K562 (cell line): ENCODE measurements around the gene RIIAD1. TPM values are rescaled to one million over a fixed set of nuclear protein-coding genes. Genes with fewer than 3 reads are reported as not detected.
A peak's percentile ranks its signal among the peaks of the same experiment; 100 is the strongest.

Source experiments
- AFF4 ChIP-seq: sonication (generic); formaldehyde crosslinking; IDR thresholded peaks from 2 replicates; pipeline ENCODE4 v1.8.0; 2023; ENCODE audit warnings: mild to moderate bottlenecking, missing genetic modification reagents
- BCOR ChIP-seq: fragments of 450-650 bp; IDR thresholded peaks from 2 replicates; pipeline ENCODE4 v1.6.1; 2016
- HNRNPK ChIP-seq: fragments of 200-400 bp; formaldehyde crosslinking; IDR thresholded peaks from one replicate; pipeline ENCODE4 v1.6.1; 2018; ENCODE audit warnings: mild to moderate bottlenecking, low read depth, low read length; ENCODE audit not compliant: poor library complexity, severe bottlenecking
- KLF1 ChIP-seq: fragments of 450-650 bp; IDR thresholded peaks from 2 replicates; pipeline ENCODE4 v1.6.1; 2016; ENCODE audit warnings: missing genetic modification characterization, missing compliant biosample characterization
- MCM5 ChIP-seq: fragments of 450-650 bp; IDR thresholded peaks from 2 replicates; pipeline ENCODE4 v1.6.1; 2016; ENCODE audit warnings: low read depth
- MTA3 ChIP-seq: fragments of 450-650 bp; formaldehyde crosslinking; IDR thresholded peaks from 2 replicates; pipeline ENCODE4 v1.6.1; 2017; ENCODE audit warnings: mild to moderate bottlenecking, borderline replicate concordance
- SLC30A9 ChIP-seq: fragments of 250-450 bp; sonication (Bioruptor Pico); IDR thresholded peaks from 2 replicates; pipeline ENCODE4 v1.8.0; 2022; ENCODE audit warnings: mild to moderate bottlenecking, moderate library complexity
- XRCC5 ChIP-seq: fragments of 200-400 bp; formaldehyde crosslinking; IDR thresholded peaks from 2 replicates; pipeline ENCODE4 v1.6.1; 2017; ENCODE audit warnings: low read depth, mild to moderate bottlenecking, low read length
- ZNF444 ChIP-seq: fragments of 250-450 bp; sonication (Bioruptor Pico); IDR thresholded peaks from 2 replicates; pipeline ENCODE4 v1.4.0; 2020; ENCODE audit warnings: mild to moderate bottlenecking, moderate library complexity
- polyA plus RNA-seq, 8 experiments: library from polyadenylated mRNA; depleted of rRNA in 4 of 8; stranded (reverse) in 5 of 8; unstranded in 3 of 8; fragments of >200 nt; fragmentation: Nextera tagmentation in 2 of 8; fragmentation: Illumina TruSeq in 1 of 8; extraction: Ambion mirVana in 2 of 8; extraction: Trizol in 1 of 8; gene quantifications; 2 replicates each; pipeline versions ENCODE4 v1.2.1 to v1.2.3, GENCODE V29; 2011 to 2014; ENCODE audit warnings: inconsistent platforms in 1 of 8, missing spikeins in 1 of 8
- total RNA-seq, 7 experiments: library from RNA; depleted of rRNA in 6 of 7; stranded (reverse); fragments of >200 nt in 6 of 7; fragmentation: Illumina TruSeq in 2 of 7; extraction: Trizol in 2 of 7; gene quantifications; 2 replicates each; pipeline versions ENCODE4 v1.2.1 to v1.2.3, GENCODE V29; 2011 to 2021; ENCODE audit warnings: low replicate concordance in 1 of 7
- TF ChIP-seq, protein P1 (sequence below): IDR thresholded peaks from 3 replicates; pipeline ENCODE4 v1.6.1; 2011; ENCODE audit warnings: borderline replicate concordance, mild to moderate bottlenecking; ENCODE audit not compliant: insufficient read length, insufficient read depth
- TF ChIP-seq, protein P2 (sequence below): sonication (generic); formaldehyde crosslinking; IDR thresholded peaks from 2 replicates; pipeline ENCODE4 v1.8.1; 2023; ENCODE audit warnings: mild to moderate bottlenecking, missing genetic modification reagents

The RIIAD1 gene
- total and polyA plus RNA-seq, 9 of the 15 experiments (the other 6 are each of a cell fraction or from before 2014, with no cell fraction given) = not detected

DNA sequence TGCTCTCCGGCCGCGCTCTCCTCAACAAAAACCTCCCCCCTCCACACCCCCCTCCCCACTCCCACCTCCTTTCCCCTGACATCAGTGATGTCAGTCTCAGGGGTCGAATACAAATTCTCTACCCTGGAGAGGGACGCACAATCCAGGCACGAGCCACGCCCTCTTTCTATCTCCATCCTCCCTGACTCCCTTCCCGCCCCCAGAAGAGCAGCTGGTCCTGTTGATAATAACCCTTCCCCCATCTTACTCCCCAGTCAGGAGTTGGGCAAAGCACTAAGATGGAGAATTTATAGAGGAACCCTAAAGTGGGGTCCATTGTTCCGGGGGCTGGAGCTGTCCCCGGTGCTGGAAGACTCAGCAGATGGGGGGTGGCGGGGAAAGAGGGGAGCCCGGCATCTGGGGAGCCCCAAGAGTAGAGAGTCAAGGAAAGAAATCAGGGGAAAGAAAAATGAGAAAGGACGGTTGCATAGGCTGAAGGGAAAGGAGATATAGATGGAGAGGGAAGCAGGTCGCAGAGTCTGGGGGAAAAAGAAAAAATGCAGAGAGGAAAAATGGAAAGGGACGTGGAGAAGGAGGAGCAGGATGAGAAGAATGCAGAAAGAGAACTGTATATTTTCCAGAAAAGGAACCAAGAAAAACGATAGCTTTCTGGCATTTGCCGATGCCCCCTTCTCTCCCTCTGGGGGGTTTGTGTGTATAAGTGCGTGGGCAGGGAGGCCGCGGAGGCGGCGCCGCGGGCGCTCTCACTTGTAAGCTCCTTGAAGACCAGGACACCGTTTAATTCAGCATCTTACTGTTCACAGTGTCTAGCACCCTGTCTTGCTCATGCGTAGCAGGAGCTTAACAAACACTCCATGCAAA, 4.3 kb upstream of the RIIAD1 start, which contains the start of gene CELF3 (continued):
- TF ChIP-seq AFF4 (CRISPR knock-in tag) (no peak), HNRNPK (no peak), MTA3 (no peak), ZNF444 (CRISPR knock-in tag) (no peak), XRCC5 (peak; percentile 68; the same call in 1 of the 2 replicates), KLF1 (tag) (no peak), SLC30A9 (CRISPR knock-in tag) (no peak), MCM5 (no peak), BCOR (no peak)
- TF ChIP-seq, protein P1, sequence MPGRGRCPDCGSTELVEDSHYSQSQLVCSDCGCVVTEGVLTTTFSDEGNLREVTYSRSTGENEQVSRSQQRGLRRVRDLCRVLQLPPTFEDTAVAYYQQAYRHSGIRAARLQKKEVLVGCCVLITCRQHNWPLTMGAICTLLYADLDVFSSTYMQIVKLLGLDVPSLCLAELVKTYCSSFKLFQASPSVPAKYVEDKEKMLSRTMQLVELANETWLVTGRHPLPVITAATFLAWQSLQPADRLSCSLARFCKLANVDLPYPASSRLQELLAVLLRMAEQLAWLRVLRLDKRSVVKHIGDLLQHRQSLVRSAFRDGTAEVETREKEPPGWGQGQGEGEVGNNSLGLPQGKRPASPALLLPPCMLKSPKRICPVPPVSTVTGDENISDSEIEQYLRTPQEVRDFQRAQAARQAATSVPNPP = no peak
- TF ChIP-seq, protein P2, sequence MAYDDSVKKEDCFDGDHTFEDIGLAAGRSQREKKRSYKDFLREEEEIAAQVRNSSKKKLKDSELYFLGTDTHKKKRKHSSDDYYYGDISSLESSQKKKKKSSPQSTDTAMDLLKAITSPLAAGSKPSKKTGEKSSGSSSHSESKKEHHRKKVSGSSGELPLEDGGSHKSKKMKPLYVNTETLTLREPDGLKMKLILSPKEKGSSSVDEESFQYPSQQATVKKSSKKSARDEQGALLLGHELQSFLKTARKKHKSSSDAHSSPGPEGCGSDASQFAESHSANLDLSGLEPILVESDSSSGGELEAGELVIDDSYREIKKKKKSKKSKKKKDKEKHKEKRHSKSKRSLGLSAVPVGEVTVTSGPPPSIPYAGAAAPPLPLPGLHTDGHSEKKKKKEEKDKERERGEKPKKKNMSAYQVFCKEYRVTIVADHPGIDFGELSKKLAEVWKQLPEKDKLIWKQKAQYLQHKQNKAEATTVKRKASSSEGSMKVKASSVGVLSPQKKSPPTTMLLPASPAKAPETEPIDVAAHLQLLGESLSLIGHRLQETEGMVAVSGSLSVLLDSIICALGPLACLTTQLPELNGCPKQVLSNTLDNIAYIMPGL (CRISPR knock-in tag) = no peak
